K562 (cell line): ENCODE data around the gene SLC25A5. TPM values are rescaled to one million over a fixed set of nuclear protein-coding genes. Genes with fewer than 3 reads are reported as not detected.

Source experiments
- ATAC-seq: fragments of 200-7000 bp; cut with Tn5 transposase; 3 replicates; pipeline ENCODE4 v1.9.1; 2020; ENCODE audit warnings: moderate library complexity
- BruUV-seq: library from RNA; stranded (reverse); fragments of 400-500 nt; replicated peaks from 2 replicates; lab custom pipeline; 2021; lab: Mats Ljungman, UMichigan
- CTCF ChIA-PET: fragments of 300-600 bp; formaldehyde crosslinking; extraction: SDS; loops from one replicate; lab custom pipeline; 2021; ENCODE audit warnings: low intra/inter-chr PET ratio; lab: Yijun Ruan, JAX
- POLR2A ChIA-PET: fragments of 300-600, 350-650 bp; sonication (Branson Sonifier 250); formaldehyde crosslinking; extraction: SDS; loops from one replicate; lab custom pipeline; 2021; ENCODE audit warnings: antibody characterized with exemption, inconsistent platforms; lab: Yijun Ruan, JAX
- DNase-seq, 4 experiments: peaks; one replicate each; pipeline versions ENCODE4 v3.0.0 to v3.0.0-alpha.2; 2011 to 2018; ENCODE audit warnings: low spot score in 3 of 4, mixed read lengths in 3 of 4; ENCODE audit errors: extremely low read depth in 1 of 4
- FAIRE-seq: peaks from 2 replicates; lab custom pipeline; 2011; peaks lifted over from hg19 to GRCh38; lab: Jason Lieb, UNC
- H2AFZ ChIP-seq: 2 replicates; pipeline ENCODE4 v1.6.0; 2011; ENCODE audit warnings: low read depth, low read length, control low read depth, inconsistent platforms
- H3K27ac ChIP-seq: fragments of 200-600 bp; 3 replicates; pipeline ENCODE4 v1.8.0; 2011; ENCODE audit warnings: low read depth, mild to moderate bottlenecking, control low read depth, inconsistent platforms, low read length, moderate library complexity, mixed read lengths; ENCODE audit errors: extremely low read depth
- H3K27me3 ChIP-seq, 2 experiments: fragments of 300-600 bp in 1 of 2; 2 replicates in 1 of 2; 3 replicates in 1 of 2; pipeline versions ENCODE4 v1.6.0 to v1.8.0; 2011; ENCODE audit warnings: inconsistent platforms in 2 of 2, low read length in 2 of 2, mild to moderate bottlenecking in 1 of 2, mixed read lengths in 1 of 2, moderate library complexity in 1 of 2; ENCODE audit not compliant: control insufficient read depth in 2 of 2, insufficient read depth in 2 of 2
- H3K36me3 ChIP-seq: fragments of 300-600 bp; 3 replicates; pipeline ENCODE4 v1.8.0; 2011; ENCODE audit warnings: mild to moderate bottlenecking, low read length, inconsistent platforms; ENCODE audit not compliant: control insufficient read depth, insufficient read depth
- H3K4me1 ChIP-seq, 2 experiments: fragments of 200-600 bp in 1 of 2; replicated peaks in 1 of 2; 2 replicates in 1 of 2; 3 replicates in 1 of 2; pipeline versions ENCODE4 v1.5.1 to v1.8.0; 2011; ENCODE audit warnings: inconsistent platforms in 2 of 2, low read length in 2 of 2, mild to moderate bottlenecking in 1 of 2, mixed read lengths in 1 of 2, moderate library complexity in 1 of 2; ENCODE audit not compliant: control insufficient read depth in 2 of 2, insufficient read depth in 2 of 2
- H3K4me2 ChIP-seq: 2 replicates; pipeline ENCODE4 v1.6.1; 2011; ENCODE audit warnings: low read length, control low read depth, inconsistent platforms, mixed read lengths; ENCODE audit not compliant: insufficient read depth
- H3K4me3 ChIP-seq: fragments of 200-600 bp; sonication (generic), shearing (Covaris generic); 2 replicates; pipeline ENCODE4 v1.5.1; 2016; ENCODE audit warnings: control low read depth, inconsistent platforms
- H3K79me2 ChIP-seq: fragments of 200-600 bp; 3 replicates; pipeline ENCODE4 v1.8.0; 2011; ENCODE audit warnings: low read length, inconsistent platforms; ENCODE audit not compliant: control insufficient read depth, insufficient read depth
- H3K9ac ChIP-seq, 2 experiments: 2 replicates each; pipeline versions ENCODE4 v1.6.0 to v1.6.1; 2011; ENCODE audit warnings: low read depth in 2 of 2, low read length in 2 of 2, control low read depth in 1 of 2, inconsistent platforms in 1 of 2, mild to moderate bottlenecking in 1 of 2, mixed read lengths in 1 of 2; ENCODE audit not compliant: insufficient read depth in 1 of 2
- H3K9me1 ChIP-seq: one replicate; pipeline ENCODE4 v1.6.0; 2011; ENCODE audit warnings: inconsistent platforms, mild to moderate bottlenecking, low read length, moderate library complexity; ENCODE audit not compliant: control insufficient read depth, insufficient read depth
- H3K9me3 ChIP-seq: replicated peaks from 2 replicates; pipeline ENCODE4 v1.5.1; 2011; ENCODE audit warnings: low read depth, low read length, inconsistent platforms; ENCODE audit not compliant: control insufficient read depth, insufficient read depth
- H4K20me1 ChIP-seq: replicated peaks from 2 replicates; pipeline ENCODE4 v1.6.1; 2011; ENCODE audit warnings: low read length, inconsistent platforms, mixed read lengths; ENCODE audit not compliant: control insufficient read depth, insufficient read depth
- GTF2B ChIP-seq: IDR thresholded peaks from 2 replicates; pipeline ENCODE4 v1.6.1; 2011; ENCODE audit not compliant: insufficient read length; ENCODE audit errors: extremely low read depth
- MBD1 ChIP-seq: fragments of 250-450 bp; sonication (Bioruptor Pico); IDR thresholded peaks from 2 replicates; pipeline ENCODE4 v1.8.0; 2022; ENCODE audit warnings: inconsistent platforms
- WGBS: fragments of 100-300 bp; shearing (Covaris generic); methylation state at CpG from one replicate; pipeline ENCODE4 v1.1.6; 2016; ENCODE audit warnings: low coverage, mixed read lengths; ENCODE audit not compliant: insufficient coverage; ENCODE audit errors: missing lambda C conversion rate; 5-methylcytosine and 5-hydroxymethylcytosine counted together
- in situ Hi-C: fragments of 300-500 bp; cut with MboI; formaldehyde crosslinking; loops from 4 replicates; pipeline ENCODE4 v1.15.0; 2018; ENCODE audit warnings: inconsistent platforms, mixed read lengths
- intact Hi-C: fragments of 100-400 bp; cut with micrococcal nuclease; formaldehyde crosslinking; loops from 2 replicates; pipeline ENCODE4 v1.14.2; 2022
- polyA plus RNA-seq, 8 experiments: library from polyadenylated mRNA; depleted of rRNA in 4 of 8; stranded (reverse) in 5 of 8; unstranded in 3 of 8; fragments of >200 nt; fragmentation: Nextera tagmentation in 2 of 8; fragmentation: Illumina TruSeq in 1 of 8; extraction: Ambion mirVana in 2 of 8; extraction: Trizol in 1 of 8; gene quantifications; 2 replicates each; pipeline versions ENCODE4 v1.2.1 to v1.2.3, GENCODE V29; 2011 to 2014; ENCODE audit warnings: inconsistent platforms in 1 of 8, missing spikeins in 1 of 8
- total RNA-seq, 7 experiments: library from RNA; depleted of rRNA in 6 of 7; stranded (reverse); fragments of >200 nt in 6 of 7; fragmentation: Illumina TruSeq in 2 of 7; extraction: Trizol in 2 of 7; gene quantifications; 2 replicates each; pipeline versions ENCODE4 v1.2.1 to v1.2.3, GENCODE V29; 2011 to 2021; ENCODE audit warnings: low replicate concordance in 1 of 7

Gene SLC25A5
- total and polyA plus RNA-seq, 9 of the 15 experiments (the other 6 are each of a cell fraction or from before 2014, with no cell fraction given) = 470 to 5,247 (median 596) TPM

- no peak for FAIRE-seq
- in situ Hi-C loops (no loop called here), intact Hi-C loops (no loop called here)
- H3K27me3 ChIP-seq = peaks cover 0 to 5% of the 10 kb centered on the region in 2 experiments; a peak in 2 of 5 replicates
- 48% methylated on average over 6 of the region's 6 CpGs for WGBS
- no peak overlapping the region for H3K4me2 ChIP-seq
- no peak overlapping the region for H2AFZ ChIP-seq
- H4K20me1 ChIP-seq = no peaks in the 10 kb centered on the region
- H3K9ac ChIP-seq = no peak overlapping the region
- no peak overlapping the region for H3K4me3 ChIP-seq
- no peaks in the 10 kb centered on the region; a peak in 1 of 5 replicates for H3K4me1 ChIP-seq
- H3K79me2 ChIP-seq = no peaks in the 10 kb centered on the region
- ChIA-PET POLR2A (no interaction called here), CTCF (no interaction called here)
- no TSS peak for BruUV-seq
- H3K9me3 ChIP-seq = no peaks in the 10 kb centered on the region
- no peak for ATAC-seq
- H3K9me1 ChIP-seq = no peaks in the 10 kb centered on the region
- H3K36me3 ChIP-seq = no peaks in the 10 kb centered on the region
- H3K27ac ChIP-seq = no peak overlapping the region
- TF ChIP-seq GTF2B (no peak), MBD1 (no peak)
- no peak for DNase-seq
Measured at GRCh38 chrX:119507206-119507605, 39.0 kb downstream of the SLC25A5 start.
